Coronary artery (tissue), 2 donors: Measurements from ENCODE around the gene ERI2.
A peak's percentile ranks its signal among the peaks of the same experiment; 100 is the strongest.
"Not testable (repeated sequence)": the region's sequence is repeated elsewhere in the genome, so short reads cannot be mapped to it uniquely, and the experiment has no call there.

Source experiments
- DNase-seq: peaks from one replicate; pipeline ENCODE4 v3.0.0-alpha.2; 2017; ENCODE audit warnings: low spot score
- H3K27ac ChIP-seq, 2 donors: fragments of 200-600 bp; sonication (generic); one replicate each; pipeline ENCODE4 v1.5.1; 2016 to 2019
- H3K4me3 ChIP-seq: fragments of 200-600 bp; sonication (generic); 2 replicates; pipeline ENCODE4 v1.5.1; 2016; ENCODE audit warnings: mild to moderate bottlenecking, moderate library complexity
- TF ChIP-seq, protein P1 (sequence below): fragments of 200-600 bp; sonication (generic); IDR thresholded peaks from one replicate; pipeline ENCODE4 v1.5.1; 2019; ENCODE audit warnings: antibody characterized with exemption

ERI2 gene

DNA sequence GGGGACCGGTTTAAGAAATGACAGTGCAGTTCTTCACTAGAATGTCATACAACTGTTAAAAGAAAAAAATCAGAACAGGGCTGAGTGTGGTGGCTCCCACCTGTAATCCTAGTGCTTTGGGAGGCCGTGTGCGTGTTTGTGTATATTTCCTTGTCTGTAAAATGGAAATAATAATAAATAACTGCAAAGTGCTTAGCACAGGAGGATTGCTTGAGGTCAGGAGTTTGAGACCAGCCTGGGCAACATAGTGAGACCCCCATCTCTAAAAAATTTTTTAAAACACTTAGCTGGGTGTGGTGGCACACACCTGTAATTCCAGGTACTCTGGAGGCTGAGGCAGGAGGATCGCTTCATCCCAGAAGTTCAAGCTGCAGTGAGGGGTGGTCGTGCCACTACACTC is 40.0 kb downstream of the ERI2 start:
- Histone ChIP-seq H3K4me3 (no peak overlapping the region), H3K27ac (no peak overlapping the region)
- DNase-seq = no peak
- TF ChIP-seq, protein P1, sequence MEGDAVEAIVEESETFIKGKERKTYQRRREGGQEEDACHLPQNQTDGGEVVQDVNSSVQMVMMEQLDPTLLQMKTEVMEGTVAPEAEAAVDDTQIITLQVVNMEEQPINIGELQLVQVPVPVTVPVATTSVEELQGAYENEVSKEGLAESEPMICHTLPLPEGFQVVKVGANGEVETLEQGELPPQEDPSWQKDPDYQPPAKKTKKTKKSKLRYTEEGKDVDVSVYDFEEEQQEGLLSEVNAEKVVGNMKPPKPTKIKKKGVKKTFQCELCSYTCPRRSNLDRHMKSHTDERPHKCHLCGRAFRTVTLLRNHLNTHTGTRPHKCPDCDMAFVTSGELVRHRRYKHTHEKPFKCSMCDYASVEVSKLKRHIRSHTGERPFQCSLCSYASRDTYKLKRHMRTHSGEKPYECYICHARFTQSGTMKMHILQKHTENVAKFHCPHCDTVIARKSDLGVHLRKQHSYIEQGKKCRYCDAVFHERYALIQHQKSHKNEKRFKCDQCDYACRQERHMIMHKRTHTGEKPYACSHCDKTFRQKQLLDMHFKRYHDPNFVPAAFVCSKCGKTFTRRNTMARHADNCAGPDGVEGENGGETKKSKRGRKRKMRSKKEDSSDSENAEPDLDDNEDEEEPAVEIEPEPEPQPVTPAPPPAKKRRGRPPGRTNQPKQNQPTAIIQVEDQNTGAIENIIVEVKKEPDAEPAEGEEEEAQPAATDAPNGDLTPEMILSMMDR = no peak

DNA sequence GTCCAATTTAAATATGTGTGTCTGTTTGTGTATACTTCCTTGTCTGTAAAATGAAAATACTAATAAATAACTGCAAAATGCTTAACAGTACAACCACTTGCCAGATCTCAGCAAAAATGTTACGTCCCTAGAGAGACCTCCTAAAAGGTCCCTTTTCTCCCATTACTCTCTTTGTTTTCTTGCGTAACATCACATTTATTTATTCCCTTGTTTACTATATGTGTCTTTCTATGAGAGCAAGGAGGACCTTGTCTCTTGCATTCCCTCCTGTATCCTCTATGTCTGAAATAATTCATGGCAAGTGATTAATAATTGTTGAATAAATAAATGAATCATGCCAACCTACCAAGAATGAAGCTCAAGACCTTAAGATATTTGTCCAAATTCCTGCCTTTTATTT is 40.5 kb downstream of the ERI2 start:
- TF ChIP-seq, protein P1 = no peak
- H3K27ac ChIP-seq = no peak overlapping the region
- no peak overlapping the region for H3K4me3 ChIP-seq
- DNase-seq = no peak

DNA sequence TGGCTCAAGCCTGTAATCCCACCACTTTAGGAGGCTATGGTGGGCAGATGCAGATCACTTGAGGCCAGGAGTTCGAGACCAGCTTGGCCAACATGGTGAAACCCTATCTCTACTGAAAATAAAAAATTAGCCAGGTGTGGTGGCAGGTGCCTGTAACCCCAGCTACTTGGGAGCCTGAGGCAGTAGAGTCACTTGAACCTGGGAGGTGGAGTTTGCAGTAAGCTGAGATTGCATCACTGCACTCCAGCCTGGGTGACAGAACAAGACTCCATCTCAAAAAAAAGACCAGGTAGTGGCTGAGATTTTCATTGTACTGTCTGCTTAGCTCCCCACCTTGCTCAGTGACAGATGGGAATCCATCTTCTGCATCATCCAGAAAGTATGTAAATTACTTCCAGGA is 41.8 kb downstream of the ERI2 start:
- not testable (repeated sequence) for H3K4me3 ChIP-seq, DNase-seq, H3K27ac ChIP-seq

DNA sequence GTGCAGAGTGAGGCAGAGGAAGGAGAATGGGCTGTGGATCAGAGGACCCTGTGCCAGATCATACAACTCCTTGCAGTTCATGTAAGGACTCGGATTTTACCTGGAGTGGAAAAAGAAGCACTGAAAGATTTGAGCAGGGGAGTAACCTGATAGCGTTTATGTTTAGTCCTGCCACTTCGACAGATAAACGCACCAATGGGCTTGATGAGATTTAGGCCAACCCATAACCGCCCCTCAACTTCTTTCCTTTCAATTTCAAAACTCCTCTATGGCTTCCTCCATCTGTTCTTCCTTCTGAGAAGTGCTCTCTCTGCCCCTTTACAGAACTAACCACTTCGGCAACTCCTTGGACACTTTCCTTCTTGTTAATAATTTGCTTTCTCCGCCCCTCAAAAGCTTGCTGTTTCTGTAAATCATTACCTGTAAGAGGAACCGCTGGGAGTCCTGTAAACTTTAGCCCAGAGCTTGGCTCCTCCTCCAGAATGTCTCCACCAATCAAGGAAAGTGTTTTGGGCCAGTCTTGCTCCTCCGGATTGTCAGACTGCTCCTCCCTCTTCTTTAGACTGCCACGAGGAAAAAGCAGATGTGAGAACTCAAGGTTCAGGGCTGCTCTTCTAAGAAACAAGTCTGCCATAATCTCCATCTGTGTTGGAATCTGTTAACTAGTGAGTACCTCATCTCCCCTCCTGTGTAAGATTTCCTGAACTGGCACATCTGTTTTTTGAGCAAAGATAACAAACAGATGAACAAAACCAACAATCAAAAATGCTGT is 42.6 kb downstream of the ERI2 start, which contains the start of gene ACSM3:
Gene ACSM3, plus strand, starts transcription at position 554 of the 772 bp plus-strand sequence. CDS start 6,021 bp downstream, outside the sequence.
- DNase-seq = no peak
- H3K4me3 ChIP-seq = peak within 1 kb of the TSS; percentile 49
- H3K27ac ChIP-seq = peak within 1 kb of the TSS; percentile 33 to 52
- TF ChIP-seq, protein P1 = no peak

DNA sequence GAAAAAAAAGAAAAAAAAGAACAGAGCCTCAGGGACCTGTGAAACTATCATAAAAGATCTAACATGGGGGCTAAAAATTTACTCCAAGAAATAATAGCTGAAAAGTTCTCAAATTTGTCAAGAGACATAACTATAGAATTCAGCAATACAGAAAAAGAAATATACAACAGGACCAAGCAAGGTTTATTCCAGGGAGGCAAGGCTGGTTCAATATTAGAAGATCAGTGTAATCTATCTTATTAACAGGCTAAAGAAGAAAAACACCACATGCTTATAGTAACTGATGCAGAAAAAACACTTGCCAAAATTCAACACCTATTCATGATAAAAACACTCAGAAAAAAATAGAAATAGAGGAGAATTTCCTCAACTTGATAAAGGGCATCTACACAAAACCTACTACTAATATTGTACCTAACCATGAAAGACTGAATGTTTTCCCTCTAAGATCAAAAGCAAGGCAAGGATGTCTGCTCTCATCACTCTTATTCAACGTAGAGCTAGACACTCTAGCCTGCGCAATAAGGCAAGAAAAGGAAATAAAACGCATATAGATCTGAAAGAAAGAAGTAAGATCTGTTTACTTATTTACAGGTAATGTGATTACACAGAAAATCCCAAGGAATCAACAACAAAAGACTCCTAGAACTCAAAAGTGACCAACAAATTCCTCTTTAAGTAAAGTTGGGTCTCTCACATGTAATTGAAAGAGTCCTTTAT is 43.7 kb downstream of the ERI2 start:
- DNase-seq = no peak
- Histone ChIP-seq H3K27ac (no peak overlapping the region), H3K4me3 (no peak overlapping the region)
- TF ChIP-seq, protein P1 = no peak

DNA sequence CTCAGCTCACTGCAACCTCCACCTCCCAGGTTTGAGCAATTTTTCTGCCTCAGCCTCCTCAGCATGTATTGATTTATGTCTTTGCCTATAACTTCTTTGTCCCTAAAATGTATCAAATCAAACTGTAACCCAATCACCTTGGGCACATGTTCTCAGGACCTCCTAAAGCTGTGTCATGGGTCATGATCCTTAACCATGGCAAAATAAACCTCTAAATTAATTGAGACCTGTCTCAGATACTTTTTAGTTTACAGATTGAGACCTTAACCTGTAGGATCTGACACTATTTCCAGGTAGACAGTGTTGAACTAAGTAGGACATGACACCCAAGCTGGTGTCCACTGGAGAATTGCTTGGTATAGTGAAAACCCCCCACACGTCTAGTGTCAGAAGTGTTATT is 45.1 kb downstream of the ERI2 start:
- H3K27ac ChIP-seq = no peak overlapping the region
- DNase-seq = no peak
- H3K4me3 ChIP-seq = no peak overlapping the region
- TF ChIP-seq, protein P1 = no peak

DNA sequence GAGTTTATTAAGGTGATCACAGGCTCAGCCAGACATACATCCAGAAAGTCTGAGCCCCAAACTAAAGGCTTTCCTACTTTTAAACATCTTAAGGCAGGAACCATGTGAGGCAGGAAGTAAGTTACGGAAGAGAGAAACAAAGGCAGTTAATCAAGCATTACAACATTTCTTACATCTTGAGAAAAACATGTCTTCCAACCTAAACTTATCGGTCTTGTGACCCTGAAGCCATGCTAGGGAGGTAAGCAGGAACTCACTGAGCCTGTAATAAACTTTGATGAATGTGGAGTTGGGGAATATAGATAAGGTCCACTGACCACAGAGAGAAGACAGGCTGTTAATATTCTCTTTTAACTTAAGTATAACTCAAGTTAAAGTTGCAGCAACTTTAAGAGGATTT is 45.9 kb downstream of the ERI2 start:
- Histone ChIP-seq H3K4me3 (no peak overlapping the region), H3K27ac (no peak overlapping the region)
- TF ChIP-seq, protein P1 = no peak
- no peak for DNase-seq

DNA sequence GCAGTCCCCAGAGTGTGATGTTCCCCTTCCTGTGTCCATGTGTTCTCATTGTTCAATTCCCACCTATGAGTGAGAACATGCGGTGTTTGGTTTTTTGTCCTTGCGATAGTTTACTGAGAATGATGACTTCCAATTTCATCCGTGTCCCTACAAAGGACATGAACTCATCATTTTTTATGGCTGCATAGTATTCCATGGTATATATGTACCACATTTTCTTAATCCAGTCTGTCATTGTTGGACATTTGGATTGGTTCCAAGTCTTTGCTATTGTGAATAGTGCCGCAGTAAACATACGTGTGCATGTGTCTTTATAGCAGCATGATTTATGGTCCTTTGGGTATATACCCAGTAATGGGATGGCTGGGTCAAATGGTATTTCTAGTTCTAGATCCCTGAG is 50.5 kb downstream of the ERI2 start:
- DNase-seq, H3K4me3 ChIP-seq, H3K27ac ChIP-seq: not testable (repeated sequence)
